Type B pancreatic cell (in vitro differentiated cells): ENCODE data around the gene CCDC80. TPM values are rescaled to one million over a fixed set of nuclear protein-coding genes. Genes with fewer than 3 reads are reported as not detected.

ENCODE experiments used
- DNase-seq: peaks from one replicate; pipeline ENCODE4 v3.0.0; 2021; ENCODE audit warnings: mixed read lengths; ENCODE audit not compliant: unreplicated experiment; ENCODE audit errors: extremely low spot score
- H3K27ac Mint-ChIP-seq: 2 replicates; pipeline ENCODE4 v1.8.0; 2021; ENCODE audit warnings: mild to moderate bottlenecking, mixed read lengths
- H3K27me3 Mint-ChIP-seq: 2 replicates; pipeline ENCODE4 v1.8.0; 2021; ENCODE audit warnings: mixed read lengths
- H3K36me3 Mint-ChIP-seq: 2 replicates; pipeline ENCODE4 v1.8.0; 2021; ENCODE audit warnings: mixed read lengths
- H3K4me1 Mint-ChIP-seq: one replicate; pipeline ENCODE4 v1.8.0; 2021; ENCODE audit warnings: mixed read lengths; ENCODE audit not compliant: unreplicated experiment
- H3K4me3 Mint-ChIP-seq: 2 replicates; pipeline ENCODE4 v1.8.0; 2021; ENCODE audit warnings: mild to moderate bottlenecking, mixed read lengths
- H3K9me3 Mint-ChIP-seq: 2 replicates; pipeline ENCODE4 v1.8.0; 2021; ENCODE audit warnings: mixed read lengths
- CTCF ChIP-seq: fragments of 200-600 bp; sonication (generic); conservative IDR thresholded peaks from 2 replicates; pipeline ENCODE4 v1.5.0; 2021; ENCODE audit warnings: antibody characterized with exemption, mild to moderate bottlenecking
- total RNA-seq: library from RNA; stranded (reverse); gene quantifications from 2 replicates; pipeline ENCODE4 v1.2.1, GENCODE V29; 2021; ENCODE audit warnings: low replicate concordance

Gene CCDC80
- total RNA-seq, 1 donor from 2014 or later: 174 TPM

GRCh38 chr3:112594856-112595255 is 46.1 kb downstream of the CCDC80 start:
- Mint-ChIP-seq H3K9me3 (no peaks in the 10 kb centered on the region), H3K27me3 (no peaks in the 10 kb centered on the region), H3K4me1 (no peaks in the 10 kb centered on the region), H3K36me3 (peaks cover 24% of the 10 kb centered on the region), H3K4me3 (no peak overlapping the region), H3K27ac (no peak overlapping the region)
- TF ChIP-seq CTCF: no peak
- DNase-seq: no peak

GRCh38 chr3:112593258-112593657 is 47.7 kb downstream of the CCDC80 start:
- no peak for TF ChIP-seq CTCF
- peaks cover 31% of the 10 kb centered on the region for H3K36me3 Mint-ChIP-seq
- no peaks in the 10 kb centered on the region for H3K27me3 Mint-ChIP-seq
- no peak for DNase-seq
- H3K27ac Mint-ChIP-seq: no peak overlapping the region
- H3K9me3 Mint-ChIP-seq: no peaks in the 10 kb centered on the region
- no peaks in the 10 kb centered on the region for H3K4me1 Mint-ChIP-seq
- no peak overlapping the region for H3K4me3 Mint-ChIP-seq

GRCh38 chr3:112587336-112587735 is 53.6 kb downstream of the CCDC80 start:
- Mint-ChIP-seq H3K4me1 (peaks cover 2% of the 10 kb centered on the region), H3K4me3 (no peak overlapping the region), H3K9me3 (no peaks in the 10 kb centered on the region), H3K36me3 (peaks cover 26% of the 10 kb centered on the region), H3K27ac (no peak overlapping the region), H3K27me3 (no peaks in the 10 kb centered on the region)
- DNase-seq: no peak
- TF ChIP-seq CTCF: no peak

- Mint-ChIP-seq H3K27ac (no peak overlapping the region), H3K9me3 (no peaks in the 10 kb centered on the region)
- no peak for TF ChIP-seq CTCF
Observed at GRCh38 chr3:112585782-112586181, 55.2 kb downstream of the CCDC80 start.

GRCh38 chr3:112583105-112583504 is 57.8 kb downstream of the CCDC80 start:
- H3K4me3 Mint-ChIP-seq: no peak overlapping the region
- H3K36me3 Mint-ChIP-seq: peaks cover 10% of the 10 kb centered on the region
- H3K4me1 Mint-ChIP-seq: peaks cover 4% of the 10 kb centered on the region
- no peaks in the 10 kb centered on the region for H3K9me3 Mint-ChIP-seq
- no peak for TF ChIP-seq CTCF
- no peak overlapping the region for H3K27ac Mint-ChIP-seq
- H3K27me3 Mint-ChIP-seq: no peaks in the 10 kb centered on the region
- DNase-seq: no peak

More at GRCh38 chr3:112585782-112586181, 55.2 kb downstream of the CCDC80 start:
- no peak overlapping the region for H3K4me3 Mint-ChIP-seq
- H3K36me3 Mint-ChIP-seq: peaks cover 25% of the 10 kb centered on the region
- DNase-seq: no peak
- peaks cover 4% of the 10 kb centered on the region for H3K4me1 Mint-ChIP-seq
- H3K27me3 Mint-ChIP-seq: no peaks in the 10 kb centered on the region
